Raji (cell line): ENCODE results near the gene GC.

Experiments used
- POLR2A ChIP-seq: IDR thresholded peaks from 2 replicates; pipeline ENCODE4 v1.6.1; 2011; ENCODE audit warnings: low read depth, low read length, control low read depth; ENCODE audit not compliant: insufficient read depth

The GC gene

GRCh38 chr4:71772592-71772991 lies 11.3 kb downstream of the GC start:
- no peak for TF ChIP-seq POLR2A

- no peak for TF ChIP-seq POLR2A
These were observed 12.3 kb downstream of the GC start for GRCh38 chr4:71771613-71772012.

GRCh38 chr4:71769434-71769833 lies 14.4 kb downstream of the GC start:
- no peak for TF ChIP-seq POLR2A

GRCh38 chr4:71768123-71768522 lies 15.8 kb downstream of the GC start:
- TF ChIP-seq POLR2A = no peak

- TF ChIP-seq POLR2A = no peak
These were observed 18.0 kb downstream of the GC start for GRCh38 chr4:71765821-71766383.

- no peak for TF ChIP-seq POLR2A
These were observed 18.5 kb downstream of the GC start for GRCh38 chr4:71765350-71765749.

GRCh38 chr4:71752383-71753042 lies 31.4 kb downstream of the GC start:
- no peak for TF ChIP-seq POLR2A

GRCh38 chr4:71749008-71749594 lies 34.8 kb downstream of the GC start:
- TF ChIP-seq POLR2A = no peak

- no peak for TF ChIP-seq POLR2A
These were observed 37.5 kb downstream of the GC start for GRCh38 chr4:71746379-71746778.

GRCh38 chr4:71732706-71733105 lies 51.2 kb downstream of the GC start:
- no peak for TF ChIP-seq POLR2A

GRCh38 chr4:71732066-71732465 lies 51.8 kb downstream of the GC start:
- TF ChIP-seq POLR2A = no peak

GRCh38 chr4:71729856-71730255 lies 54.0 kb downstream of the GC start:
- no peak for TF ChIP-seq POLR2A

GRCh38 chr4:71713611-71714203 lies 70.2 kb downstream of the GC start:
- no peak for TF ChIP-seq POLR2A

- no peak for TF ChIP-seq POLR2A
These were observed 71.9 kb downstream of the GC start for GRCh38 chr4:71711985-71712348.

GRCh38 chr4:71711044-71711984 lies 72.6 kb downstream of the GC start:
- no peak for TF ChIP-seq POLR2A

GRCh38 chr4:71709961-71710360 lies 73.9 kb downstream of the GC start:
- no peak for TF ChIP-seq POLR2A

- TF ChIP-seq POLR2A = no peak
These were observed 85.7 kb downstream of the GC start for GRCh38 chr4:71698141-71698540.
